Measurements from ENCODE around the gene DCBLD1. TPM values are rescaled to one million over a fixed set of nuclear protein-coding genes. Genes with fewer than 3 reads are reported as not detected.

The DCBLD1 gene
- total and polyA plus RNA-seq, 2 of the 4 experiments (the other 2 are of a cell fraction), result 21.1 to 27.8 TPM

GRCh38 chr6:117549611-117550010 is 67.1 kb downstream of the DCBLD1 start:
- H4K20me1 ChIP-seq (ENCODE audit: insufficient read depth, low read length), result peaks cover 4% of the 10 kb centered on the region; the same call in 1 of the 2 replicates
- H3K23ac ChIP-seq (ENCODE audit: low read depth, low read length), result no peak overlapping the region
- no TSS peak for BruUV-seq (replicated peaks)
- in situ Hi-C loops (cut with MboI; ENCODE audit: low sequenced_read_pairs) (loop anchor here (5.0 kb wide), 1 partner anchor 102 kb away; no protein-coding TSS in a partner anchor), dilution Hi-C loops (cut with HindIII; ENCODE audit: low sequenced_read_pairs, unreplicated experiment) (no loop called here), intact Hi-C loops (cut with micrococcal nuclease) (loop anchor here (2.0 kb wide), 1 partner anchor 67 kb away; the partner anchor contains the start of gene DCBLD1)
- peaks cover 0 to 39% of the 10 kb centered on the region in 2 experiments; a peak in 2 of 4 replicates for H3K79me1 ChIP-seq (ENCODE audit: low read depth in 1 of 2, low read length in 2 of 2)
- no peak overlapping the region for H3K4ac ChIP-seq (ENCODE audit: low read depth, low read length)
- TF ChIP-seq RCOR1 (IDR thresholded peaks at IDR 0.05; ENCODE audit: insufficient replicate concordance, low read length), result no peak
- no peak for TF ChIP-seq NFE2L2 (IDR thresholded peaks at IDR 0.05; ENCODE audit: low read depth, low read length)
- TF ChIP-seq CEBPB (IDR thresholded peaks at IDR 0.05; ENCODE audit: low read depth, low read length), result no peak
- TF ChIP-seq POLR2A (IDR thresholded peaks at IDR 0.05; ENCODE audit: low read depth, low read length), result no peak
- no peak for TF ChIP-seq RFX5 (IDR thresholded peaks at IDR 0.05; ENCODE audit: low read depth, low read length)
- TF ChIP-seq ELK1 (IDR thresholded peaks at IDR 0.05; ENCODE audit: borderline replicate concordance, low read depth, low read length), result no peak
- no peak for TF ChIP-seq MXI1 (IDR thresholded peaks at IDR 0.05; ENCODE audit: borderline replicate concordance, low read depth, low read length)
- TF ChIP-seq FOS (IDR thresholded peaks at IDR 0.05; ENCODE audit: low read depth, low read length), result no peak
- TF ChIP-seq MAFK (IDR thresholded peaks at IDR 0.05; ENCODE audit: low read depth, low read length), result no peak
- no peak for TF ChIP-seq BHLHE40 (IDR thresholded peaks at IDR 0.05; ENCODE audit: low read depth, low read length)
- no peak for TF ChIP-seq SMC3 (IDR thresholded peaks at IDR 0.05; ENCODE audit: low read depth, low read length)
- TF ChIP-seq, protein P1, sequence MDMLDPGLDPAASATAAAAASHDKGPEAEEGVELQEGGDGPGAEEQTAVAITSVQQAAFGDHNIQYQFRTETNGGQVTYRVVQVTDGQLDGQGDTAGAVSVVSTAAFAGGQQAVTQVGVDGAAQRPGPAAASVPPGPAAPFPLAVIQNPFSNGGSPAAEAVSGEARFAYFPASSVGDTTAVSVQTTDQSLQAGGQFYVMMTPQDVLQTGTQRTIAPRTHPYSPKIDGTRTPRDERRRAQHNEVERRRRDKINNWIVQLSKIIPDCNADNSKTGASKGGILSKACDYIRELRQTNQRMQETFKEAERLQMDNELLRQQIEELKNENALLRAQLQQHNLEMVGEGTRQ (IDR thresholded peaks at IDR 0.05; ENCODE audit: low read depth, low read length), result no peak
- TF ChIP-seq MAZ (IDR thresholded peaks at IDR 0.05; ENCODE audit: borderline replicate concordance, low read depth, low read length), result no peak
- no peak for TF ChIP-seq CHD1 (IDR thresholded peaks at IDR 0.05; ENCODE audit: low read depth, low read length)
- no peak for TF ChIP-seq CTCF (conservative IDR thresholded peaks at IDR 0.05; ENCODE audit: low read depth, low read length)
- TF ChIP-seq RAD21 (IDR thresholded peaks at IDR 0.05; ENCODE audit: low read length), result no peak
- peak overlapping the region; percentile 89 for H2AK5ac ChIP-seq (ENCODE audit: low read depth, low read length)
- H3K9me1 ChIP-seq (ENCODE audit: insufficient read depth, low read length), result peaks cover 13% of the 10 kb centered on the region
- ATAC-seq (ENCODE audit: low read depth) (no peak), DNase-seq (no peak)
- H3K4me3 ChIP-seq (ENCODE audit: insufficient read depth, low read depth, low read length), result no peak overlapping the region
- no peak overlapping the region for H2AK9ac ChIP-seq (replicated peaks; ENCODE audit: low read depth, low read length, poor library complexity)
- no peaks in the 10 kb centered on the region for H3K27me3 ChIP-seq (ENCODE audit: control insufficient read depth, insufficient read depth, low read length)
- peaks cover 19% of the 10 kb centered on the region for H3K36me3 ChIP-seq (ENCODE audit: control insufficient read depth, insufficient read depth, low read length)
- H3K4me1 ChIP-seq (ENCODE audit: control insufficient read depth, insufficient read depth, low read length), result peaks cover 22% of the 10 kb centered on the region
- H3K9ac ChIP-seq (ENCODE audit: low read depth, low read length), result no peak overlapping the region
- peak overlapping the region; percentile 36; the same call in 1 of the 2 replicates for H2BK120ac ChIP-seq (ENCODE audit: low read depth, low read length)
- H3K14ac ChIP-seq (replicated peaks; ENCODE audit: low read depth, low read length), result no peak overlapping the region; the same call in 1 of the 2 replicates
- no peak overlapping the region for H4K5ac ChIP-seq (ENCODE audit: low read depth, low read length)
- H3K4me2 ChIP-seq (ENCODE audit: low read depth, low read length), result no peak overlapping the region
- no peak overlapping the region for H3K56ac ChIP-seq (ENCODE audit: extremely low read depth, insufficient read depth, low read length)
- H2BK5ac ChIP-seq (ENCODE audit: low read depth, low read length, poor library complexity, severe bottlenecking), result peak overlapping the region; percentile 9
- 0 out of 2 replicates have a peak overlapping the region, but pooled peaks have one; percentile 2 for H2BK20ac ChIP-seq (ENCODE audit: low read depth, low read length)
- no CpG with 5 or more reads among the region's 4 CpGs for WGBS, 2 experiments (ENCODE audit: extremely low coverage in 2 of 2, insufficient read length in 1 of 2)
- H2BK15ac ChIP-seq (ENCODE audit: low read depth, low read length), result peak overlapping the region; percentile 55; the same call in 1 of the 3 replicates
- H3K27ac ChIP-seq (ENCODE audit: insufficient read depth, low read length), result peak overlapping the region; percentile 29; the same call in 1 of the 2 replicates
- ChIA-PET CTCF (interaction anchor here (1.1 to 1.7 kb wide), 2 partner anchors 20 to 100 kb away, joined by 4 read pairs; no protein-coding TSS in a partner anchor), POLR2A (ENCODE audit: unreplicated experiment) (no interaction called here)
- no peak overlapping the region for H4K91ac ChIP-seq (ENCODE audit: insufficient read depth, low read depth, low read length)
- peak overlapping the region; percentile 78 for H3K18ac ChIP-seq (ENCODE audit: low read depth, low read length)
- H2AFZ ChIP-seq (replicated peaks; ENCODE audit: low read length, poor library complexity), result no peak overlapping the region
- H4K8ac ChIP-seq (ENCODE audit: low read depth in 2 of 2, low read length in 2 of 2), result no peak overlapping the region
- H3K9me3 ChIP-seq (ENCODE audit: control insufficient read depth, insufficient read depth, low read length), result no peaks in the 10 kb centered on the region
